K562 (cell line): ENCODE measurements around the gene RASGRP4. TPM values are rescaled to one million over a fixed set of nuclear protein-coding genes. Genes with fewer than 3 reads are reported as not detected.

Experiments
- BMI1 ChIP-seq: fragments of 150-350 bp; IDR thresholded peaks from 2 replicates; pipeline ENCODE4 v1.6.1; 2014; ENCODE audit warnings: low read length
- CBX3 ChIP-seq, 2 experiments: IDR thresholded peaks; 1 replicate in 1 of 2; 2 replicates in 1 of 2; pipeline ENCODE4 v1.6.1; 2012; ENCODE audit warnings: inconsistent platforms in 2 of 2, low read length in 2 of 2, borderline replicate concordance in 1 of 2, control low read depth in 1 of 2
- CHCHD3 ChIP-seq: fragments of 250-450 bp; sonication (Bioruptor Pico); IDR thresholded peaks from 2 replicates; pipeline ENCODE4 v2.1.2; 2022; ENCODE audit warnings: mild to moderate bottlenecking
- CHD1 ChIP-seq: fragments of 200-600 bp; sonication (generic); IDR thresholded peaks from one replicate; pipeline ENCODE4 v1.6.1; 2012; ENCODE audit warnings: mild to moderate bottlenecking, moderate library complexity, low read length, inconsistent platforms
- DNMT1 ChIP-seq: fragments of 450-650 bp; IDR thresholded peaks from 2 replicates; pipeline ENCODE4 v1.6.1; 2016; ENCODE audit warnings: antibody characterized with exemption, mild to moderate bottlenecking
- DPF2 ChIP-seq: fragments of 450-650 bp; IDR thresholded peaks from 2 replicates; pipeline ENCODE4 v1.6.1; 2016
- ESRRA ChIP-seq: fragments of 450-650 bp; IDR thresholded peaks from 2 replicates; pipeline ENCODE4 v1.6.1; 2014; ENCODE audit warnings: low read depth, mild to moderate bottlenecking, moderate library complexity, borderline replicate concordance
- FOXA1 ChIP-seq: fragments of 450-650 bp; IDR thresholded peaks from 2 replicates; pipeline ENCODE4 v1.6.1; 2016; ENCODE audit warnings: mild to moderate bottlenecking, borderline replicate concordance
- FOXJ3 ChIP-seq: sonication (generic); formaldehyde crosslinking; IDR thresholded peaks from 2 replicates; pipeline ENCODE4 v1.4.0; 2020; ENCODE audit warnings: mild to moderate bottlenecking, missing genetic modification reagents
- MCM2 ChIP-seq: fragments of 450-650 bp; IDR thresholded peaks from 2 replicates; pipeline ENCODE4 v1.6.1; 2017; ENCODE audit warnings: low read depth, mild to moderate bottlenecking
- MYBL2 ChIP-seq, 2 experiments: fragments of 450-650 bp in 1 of 2; sonication (generic) in 1 of 2; formaldehyde crosslinking in 1 of 2; IDR thresholded peaks; 2 replicates each; pipeline versions ENCODE4 v1.6.1 to v1.8.1; 2017 to 2022; ENCODE audit warnings: borderline replicate concordance in 1 of 2, inconsistent platforms in 1 of 2, low read depth in 1 of 2, mild to moderate bottlenecking in 1 of 2, missing genetic modification reagents in 1 of 2, moderate library complexity in 1 of 2
- NEUROD1 ChIP-seq: fragments of 150-350 bp; IDR thresholded peaks from 2 replicates; pipeline ENCODE4 v1.6.1; 2014; ENCODE audit warnings: borderline replicate concordance, low read length, low read depth; ENCODE audit not compliant: partially characterized antibody
- RBBP5 ChIP-seq: fragments of 200-600 bp; sonication (generic); IDR thresholded peaks from 2 replicates; pipeline ENCODE4 v1.6.1; 2012; ENCODE audit warnings: borderline replicate concordance, mild to moderate bottlenecking, low read length, control low read depth, inconsistent platforms; ENCODE audit not compliant: insufficient read depth, poor library complexity, severe bottlenecking
- XRCC3 ChIP-seq: fragments of 450-650 bp; IDR thresholded peaks from 2 replicates; pipeline ENCODE4 v1.6.1; 2017; ENCODE audit warnings: mild to moderate bottlenecking, moderate library complexity
- ZNF778 ChIP-seq: fragments of 450-650 bp; formaldehyde crosslinking; IDR thresholded peaks from 2 replicates; pipeline ENCODE4 v1.4.0; 2020; ENCODE audit warnings: mild to moderate bottlenecking, moderate library complexity
- polyA plus RNA-seq, 8 experiments: library from polyadenylated mRNA; depleted of rRNA in 4 of 8; stranded (reverse) in 5 of 8; unstranded in 3 of 8; fragments of >200 nt; fragmentation: Nextera tagmentation in 2 of 8; fragmentation: Illumina TruSeq in 1 of 8; extraction: Ambion mirVana in 2 of 8; extraction: Trizol in 1 of 8; gene quantifications; 2 replicates each; pipeline versions ENCODE4 v1.2.1 to v1.2.3, GENCODE V29; 2011 to 2014; ENCODE audit warnings: inconsistent platforms in 1 of 8, missing spikeins in 1 of 8
- total RNA-seq, 7 experiments: library from RNA; depleted of rRNA in 6 of 7; stranded (reverse); fragments of >200 nt in 6 of 7; fragmentation: Illumina TruSeq in 2 of 7; extraction: Trizol in 2 of 7; gene quantifications; 2 replicates each; pipeline versions ENCODE4 v1.2.1 to v1.2.3, GENCODE V29; 2011 to 2021; ENCODE audit warnings: low replicate concordance in 1 of 7
- TF ChIP-seq, protein P1 (sequence below): sonication (generic); formaldehyde crosslinking; IDR thresholded peaks from 2 replicates; pipeline ENCODE4 v1.8.1; 2023; ENCODE audit warnings: missing genetic modification reagents, mild to moderate bottlenecking, borderline replicate concordance
- TF ChIP-seq, protein P2 (sequence below), 2 experiments: IDR thresholded peaks in 1 of 2; conservative IDR thresholded peaks in 1 of 2; 2 replicates each; pipeline ENCODE4 v1.6.1; 2016; ENCODE audit warnings: low read depth in 2 of 2, mild to moderate bottlenecking in 1 of 2, missing compliant biosample characterization in 1 of 2, missing genetic modification characterization in 1 of 2, moderate library complexity in 1 of 2
- TF ChIP-seq, protein P3 (sequence below): fragments of 450-650 bp; formaldehyde crosslinking; IDR thresholded peaks from 2 replicates; pipeline ENCODE4 v1.4.0; 2022; ENCODE audit warnings: missing genetic modification characterization

RASGRP4 gene
- total and polyA plus RNA-seq, 9 of the 15 experiments (the other 6 are each of a cell fraction or from before 2014, with no cell fraction given) = 0.39 to 4.6 (median 3.8) TPM

DNA sequence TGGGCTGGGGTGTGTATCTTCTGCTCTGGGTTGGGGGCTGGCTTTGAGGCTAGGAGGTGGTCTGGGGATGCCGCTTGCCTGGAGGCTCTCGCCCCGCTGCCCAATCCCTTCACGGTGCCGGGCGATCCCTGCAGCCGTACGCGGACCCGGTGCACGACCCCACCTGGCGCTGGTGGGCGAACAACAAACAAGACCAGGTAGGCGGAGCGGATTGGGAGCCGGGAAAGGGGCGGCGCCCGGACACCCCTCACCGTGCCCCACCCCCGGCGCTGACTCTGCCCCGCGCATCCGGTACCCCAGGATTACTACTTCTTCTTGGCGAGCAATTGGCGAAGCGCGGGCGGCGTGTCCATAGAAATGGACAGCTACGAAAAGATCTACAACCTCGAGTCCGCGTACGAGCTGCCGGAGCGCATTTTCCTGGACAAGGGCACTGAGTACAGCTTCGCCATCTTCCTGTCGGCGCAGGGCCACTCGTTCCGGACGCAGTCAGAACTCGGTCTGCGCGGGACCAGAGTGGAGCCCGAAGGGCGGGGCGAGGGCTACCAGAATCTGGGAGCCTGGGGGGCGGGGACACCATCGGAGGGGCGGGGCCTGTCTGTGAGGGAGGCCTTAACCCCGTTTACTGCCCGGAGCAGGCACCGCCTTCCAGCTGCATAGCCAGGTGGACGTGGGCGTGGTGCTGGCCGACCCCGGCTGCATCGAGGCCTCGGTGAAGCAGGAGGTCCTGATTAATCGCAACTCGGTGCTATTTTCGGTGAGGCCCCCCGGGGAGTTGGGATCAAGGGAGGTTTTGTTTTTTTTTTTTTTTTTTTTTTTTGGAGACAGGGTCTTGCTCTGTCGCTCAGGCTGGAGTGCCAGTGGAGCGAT is 63.7 kb downstream of the RASGRP4 start (continued):
- TF ChIP-seq, protein P1, sequence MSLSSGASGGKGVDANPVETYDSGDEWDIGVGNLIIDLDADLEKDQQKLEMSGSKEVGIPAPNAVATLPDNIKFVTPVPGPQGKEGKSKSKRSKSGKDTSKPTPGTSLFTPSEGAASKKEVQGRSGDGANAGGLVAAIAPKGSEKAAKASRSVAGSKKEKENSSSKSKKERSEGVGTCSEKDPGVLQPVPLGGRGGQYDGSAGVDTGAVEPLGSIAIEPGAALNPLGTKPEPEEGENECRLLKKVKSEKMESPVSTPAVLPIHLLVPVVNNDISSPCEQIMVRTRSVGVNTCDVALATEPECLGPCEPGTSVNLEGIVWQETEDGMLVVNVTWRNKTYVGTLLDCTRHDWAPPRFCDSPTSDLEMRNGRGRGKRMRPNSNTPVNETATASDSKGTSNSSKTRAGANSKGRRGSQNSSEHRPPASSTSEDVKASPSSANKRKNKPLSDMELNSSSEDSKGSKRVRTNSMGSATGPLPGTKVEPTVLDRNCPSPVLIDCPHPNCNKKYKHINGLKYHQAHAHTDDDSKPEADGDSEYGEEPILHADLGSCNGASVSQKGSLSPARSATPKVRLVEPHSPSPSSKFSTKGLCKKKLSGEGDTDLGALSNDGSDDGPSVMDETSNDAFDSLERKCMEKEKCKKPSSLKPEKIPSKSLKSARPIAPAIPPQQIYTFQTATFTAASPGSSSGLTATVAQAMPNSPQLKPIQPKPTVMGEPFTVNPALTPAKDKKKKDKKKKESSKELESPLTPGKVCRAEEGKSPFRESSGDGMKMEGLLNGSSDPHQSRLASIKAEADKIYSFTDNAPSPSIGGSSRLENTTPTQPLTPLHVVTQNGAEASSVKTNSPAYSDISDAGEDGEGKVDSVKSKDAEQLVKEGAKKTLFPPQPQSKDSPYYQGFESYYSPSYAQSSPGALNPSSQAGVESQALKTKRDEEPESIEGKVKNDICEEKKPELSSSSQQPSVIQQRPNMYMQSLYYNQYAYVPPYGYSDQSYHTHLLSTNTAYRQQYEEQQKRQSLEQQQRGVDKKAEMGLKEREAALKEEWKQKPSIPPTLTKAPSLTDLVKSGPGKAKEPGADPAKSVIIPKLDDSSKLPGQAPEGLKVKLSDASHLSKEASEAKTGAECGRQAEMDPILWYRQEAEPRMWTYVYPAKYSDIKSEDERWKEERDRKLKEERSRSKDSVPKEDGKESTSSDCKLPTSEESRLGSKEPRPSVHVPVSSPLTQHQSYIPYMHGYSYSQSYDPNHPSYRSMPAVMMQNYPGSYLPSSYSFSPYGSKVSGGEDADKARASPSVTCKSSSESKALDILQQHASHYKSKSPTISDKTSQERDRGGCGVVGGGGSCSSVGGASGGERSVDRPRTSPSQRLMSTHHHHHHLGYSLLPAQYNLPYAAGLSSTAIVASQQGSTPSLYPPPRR (CRISPR knock-in tag) = no peak
- no peak for TF ChIP-seq CHCHD3
- TF ChIP-seq FOXA1 = no peak
- no peak for TF ChIP-seq FOXJ3
- TF ChIP-seq XRCC3 = no peak
- TF ChIP-seq DPF2 = no peak
- TF ChIP-seq DNMT1 = no peak
- TF ChIP-seq, protein P2, sequence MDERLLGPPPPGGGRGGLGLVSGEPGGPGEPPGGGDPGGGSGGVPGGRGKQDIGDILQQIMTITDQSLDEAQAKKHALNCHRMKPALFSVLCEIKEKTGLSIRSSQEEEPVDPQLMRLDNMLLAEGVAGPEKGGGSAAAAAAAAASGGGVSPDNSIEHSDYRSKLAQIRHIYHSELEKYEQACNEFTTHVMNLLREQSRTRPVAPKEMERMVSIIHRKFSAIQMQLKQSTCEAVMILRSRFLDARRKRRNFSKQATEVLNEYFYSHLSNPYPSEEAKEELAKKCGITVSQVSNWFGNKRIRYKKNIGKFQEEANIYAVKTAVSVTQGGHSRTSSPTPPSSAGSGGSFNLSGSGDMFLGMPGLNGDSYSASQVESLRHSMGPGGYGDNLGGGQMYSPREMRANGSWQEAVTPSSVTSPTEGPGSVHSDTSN (CRISPR knock-in tag; IDR thresholded peaks at IDR 0.05; ENCODE audit: low read depth) = no peak
- TF ChIP-seq, protein P2 (tag; conservative IDR thresholded peaks at IDR 0.05; ENCODE audit: low read depth) = no peak
- TF ChIP-seq CHD1 = no peak
- no peak for TF ChIP-seq CBX3 (IDR thresholded peaks at IDR 0.05; ENCODE audit: borderline replicate concordance in 1 of 2, low read length in 2 of 2)
- TF ChIP-seq ZNF778 = no peak
- no peak for TF ChIP-seq RBBP5
- TF ChIP-seq MYBL2 (IDR thresholded peaks at IDR 0.05; ENCODE audit: low read depth) = no peak
- no peak for TF ChIP-seq MYBL2 (CRISPR knock-in tag; IDR thresholded peaks at IDR 0.05; ENCODE audit: borderline replicate concordance)
- TF ChIP-seq MCM2 = no peak
- no peak for TF ChIP-seq BMI1
- TF ChIP-seq ESRRA = no peak; the same call in 1 of the 2 replicates
- TF ChIP-seq, protein P3, sequence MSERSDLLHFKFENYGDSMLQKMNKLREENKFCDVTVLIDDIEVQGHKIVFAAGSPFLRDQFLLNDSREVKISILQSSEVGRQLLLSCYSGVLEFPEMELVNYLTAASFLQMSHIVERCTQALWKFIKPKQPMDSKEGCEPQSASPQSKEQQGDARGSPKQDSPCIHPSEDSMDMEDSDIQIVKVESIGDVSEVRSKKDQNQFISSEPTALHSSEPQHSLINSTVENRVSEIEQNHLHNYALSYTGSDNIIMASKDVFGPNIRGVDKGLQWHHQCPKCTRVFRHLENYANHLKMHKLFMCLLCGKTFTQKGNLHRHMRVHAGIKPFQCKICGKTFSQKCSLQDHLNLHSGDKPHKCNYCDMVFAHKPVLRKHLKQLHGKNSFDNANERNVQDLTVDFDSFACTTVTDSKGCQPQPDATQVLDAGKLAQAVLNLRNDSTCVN = no peak
- TF ChIP-seq NEUROD1 = peak; percentile 14
